H1 (cell line): ENCODE results near the gene DPF1.

Experiments used
- CEBPB ChIP-seq: IDR thresholded peaks from 2 replicates; pipeline ENCODE4 v1.6.1; 2012; ENCODE audit warnings: low read depth, low read length
- POLR2A ChIP-seq, 2 experiments: IDR thresholded peaks; 1 replicate in 1 of 2; 2 replicates in 1 of 2; pipeline ENCODE4 v1.6.1; 2011; ENCODE audit warnings: low read depth in 2 of 2, low read length in 2 of 2, mild to moderate bottlenecking in 2 of 2; ENCODE audit errors: control extremely low read depth in 1 of 2

GRCh38 chr19:38233740-38234251 lies 9.8 kb upstream of the DPF1 start:
- TF ChIP-seq POLR2A (IDR thresholded peaks at IDR 0.05; ENCODE audit: control extremely low read depth in 1 of 2, low read depth in 2 of 2, low read length in 2 of 2): no peak
- no peak for TF ChIP-seq CEBPB
